ENCODE results near the gene CEACAM19. TPM values are rescaled to one million over a fixed set of nuclear protein-coding genes. Genes with fewer than 3 reads are reported as not detected.

Gene CEACAM19
- total and polyA plus RNA-seq, 2 of the 4 experiments (the other 2 are of a cell fraction), result 0.72 to 9.3 TPM

- Histone ChIP-seq H3K4me2 (ENCODE audit: low read depth, low read length) (no peak overlapping the region), H3K9ac (ENCODE audit: low read depth, low read length) (no peak overlapping the region)
- TF ChIP-seq RFX5 (IDR thresholded peaks at IDR 0.05; ENCODE audit: low read depth, low read length) (no peak), MXI1 (IDR thresholded peaks at IDR 0.05; ENCODE audit: borderline replicate concordance, low read depth, low read length) (no peak), POLR2A (IDR thresholded peaks at IDR 0.05; ENCODE audit: low read depth, low read length) (no peak), NFE2L2 (IDR thresholded peaks at IDR 0.05; ENCODE audit: low read depth, low read length) (no peak), MAFK (IDR thresholded peaks at IDR 0.05; ENCODE audit: low read depth, low read length) (no peak), BHLHE40 (IDR thresholded peaks at IDR 0.05; ENCODE audit: low read depth, low read length) (peak; percentile 34), CEBPB (IDR thresholded peaks at IDR 0.05; ENCODE audit: low read depth, low read length) (0 out of 2 replicates have a peak, but pooled peaks have one; percentile 25), SMC3 (IDR thresholded peaks at IDR 0.05; ENCODE audit: low read depth, low read length) (no peak; the same call in 1 of the 2 replicates), RCOR1 (IDR thresholded peaks at IDR 0.05; ENCODE audit: insufficient replicate concordance, low read length) (peak; percentile 42), ELK1 (IDR thresholded peaks at IDR 0.05; ENCODE audit: borderline replicate concordance, low read depth, low read length) (no peak), RAD21 (IDR thresholded peaks at IDR 0.05; ENCODE audit: low read length) (0 out of 2 replicates have a peak, but pooled peaks have one; percentile 11), FOS (IDR thresholded peaks at IDR 0.05; ENCODE audit: low read depth, low read length) (peak; percentile 71), CHD1 (IDR thresholded peaks at IDR 0.05; ENCODE audit: low read depth, low read length) (no peak), MAZ (IDR thresholded peaks at IDR 0.05; ENCODE audit: borderline replicate concordance, low read depth, low read length) (no peak)
- TF ChIP-seq, protein P1, sequence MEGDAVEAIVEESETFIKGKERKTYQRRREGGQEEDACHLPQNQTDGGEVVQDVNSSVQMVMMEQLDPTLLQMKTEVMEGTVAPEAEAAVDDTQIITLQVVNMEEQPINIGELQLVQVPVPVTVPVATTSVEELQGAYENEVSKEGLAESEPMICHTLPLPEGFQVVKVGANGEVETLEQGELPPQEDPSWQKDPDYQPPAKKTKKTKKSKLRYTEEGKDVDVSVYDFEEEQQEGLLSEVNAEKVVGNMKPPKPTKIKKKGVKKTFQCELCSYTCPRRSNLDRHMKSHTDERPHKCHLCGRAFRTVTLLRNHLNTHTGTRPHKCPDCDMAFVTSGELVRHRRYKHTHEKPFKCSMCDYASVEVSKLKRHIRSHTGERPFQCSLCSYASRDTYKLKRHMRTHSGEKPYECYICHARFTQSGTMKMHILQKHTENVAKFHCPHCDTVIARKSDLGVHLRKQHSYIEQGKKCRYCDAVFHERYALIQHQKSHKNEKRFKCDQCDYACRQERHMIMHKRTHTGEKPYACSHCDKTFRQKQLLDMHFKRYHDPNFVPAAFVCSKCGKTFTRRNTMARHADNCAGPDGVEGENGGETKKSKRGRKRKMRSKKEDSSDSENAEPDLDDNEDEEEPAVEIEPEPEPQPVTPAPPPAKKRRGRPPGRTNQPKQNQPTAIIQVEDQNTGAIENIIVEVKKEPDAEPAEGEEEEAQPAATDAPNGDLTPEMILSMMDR (conservative IDR thresholded peaks at IDR 0.05; ENCODE audit: low read depth, low read length), result no peak
Observed at GRCh38 chr19:44626048-44626624, 45.1 kb upstream of the CEACAM19 start.

More at GRCh38 chr19:44626048-44626624, 45.1 kb upstream of the CEACAM19 start:
- DNase-seq (peak; percentile 99), ATAC-seq (ENCODE audit: low read depth) (peak; percentile 90)
- Histone ChIP-seq H3K23ac (ENCODE audit: low read depth, low read length) (peak overlapping the region; percentile 87), H2BK20ac (ENCODE audit: low read depth, low read length) (peak overlapping the region; percentile 99), H3K4me1 (ENCODE audit: control insufficient read depth, insufficient read depth, low read length) (peaks cover 15% of the 10 kb centered on the region), H3K79me1 (ENCODE audit: low read depth in 1 of 2, low read length in 2 of 2) (no peaks in the 10 kb centered on the region; a peak in 1 of 4 replicates), H4K8ac (ENCODE audit: low read depth in 2 of 2, low read length in 2 of 2) (peak overlapping the region; percentile 22 to 86; a peak in 3 of 4 replicates), H4K91ac (ENCODE audit: insufficient read depth, low read depth, low read length) (peak overlapping the region; percentile 91), H3K27ac (ENCODE audit: insufficient read depth, low read length) (peak overlapping the region; percentile 89), H3K36me3 (ENCODE audit: control insufficient read depth, insufficient read depth, low read length) (peaks cover 6% of the 10 kb centered on the region; the same call in 1 of the 2 replicates), H2AFZ (replicated peaks; ENCODE audit: low read length, poor library complexity) (peak overlapping the region; percentile 71), H3K18ac (ENCODE audit: low read depth, low read length) (peak overlapping the region; percentile 46), H3K4ac (ENCODE audit: low read depth, low read length) (peak overlapping the region; percentile 95), H3K14ac (replicated peaks; ENCODE audit: low read depth, low read length) (peak overlapping the region; percentile 83), H2BK120ac (ENCODE audit: low read depth, low read length) (peak overlapping the region; percentile 97), H3K4me3 (ENCODE audit: insufficient read depth, low read depth, low read length) (no peak overlapping the region), H2BK5ac (ENCODE audit: low read depth, low read length, poor library complexity, severe bottlenecking) (peak overlapping the region; percentile 84), H3K56ac (ENCODE audit: extremely low read depth, insufficient read depth, low read length) (peak overlapping the region; percentile 22; the same call in 1 of the 2 replicates), H3K27me3 (ENCODE audit: control insufficient read depth, insufficient read depth, low read length) (no peaks in the 10 kb centered on the region), H2BK15ac (ENCODE audit: low read depth, low read length) (peak overlapping the region; percentile 90; the same call in 2 of the 3 replicates), H3K9me3 (ENCODE audit: control insufficient read depth, insufficient read depth, low read length) (peaks cover 2% of the 10 kb centered on the region; the same call in 1 of the 2 replicates), H2AK9ac (replicated peaks; ENCODE audit: low read depth, low read length, poor library complexity) (peak overlapping the region; percentile 46), H2AK5ac (ENCODE audit: low read depth, low read length) (peak overlapping the region; percentile 99), H4K20me1 (ENCODE audit: insufficient read depth, low read length) (no peaks in the 10 kb centered on the region; the same call in 1 of the 2 replicates), H3K9me1 (ENCODE audit: insufficient read depth, low read length) (peaks cover 21% of the 10 kb centered on the region), H4K5ac (ENCODE audit: low read depth, low read length) (peak overlapping the region; percentile 33)
- ChIA-PET CTCF (interaction anchor here (0.6 to 1.0 kb wide), 3 partner anchors 9 to 61 kb away, joined by 3 to 5 read pairs (median 4); no protein-coding TSS in a partner anchor), POLR2A (ENCODE audit: unreplicated experiment) (interaction anchor here (0.5 to 0.9 kb wide), 3 partner anchors 18 to 23 kb away, joined by 3 to 8 read pairs (median 4); partner anchors contain the start of gene PVR)
- no TSS peak for BruUV-seq (replicated peaks)
- dilution Hi-C loops (cut with HindIII; ENCODE audit: low sequenced_read_pairs, unreplicated experiment), result no loop called here
- WGBS, 2 experiments (ENCODE audit: extremely low coverage in 2 of 2, insufficient read length in 1 of 2), result no CpG with 5 or more reads among the region's 1 CpG
- intact Hi-C loops (cut with micrococcal nuclease), result loop anchor here (1.0 kb wide), 2 partner anchors 23 to 38 kb away; no protein-coding TSS in a partner anchor
- in situ Hi-C loops (cut with MboI; ENCODE audit: low sequenced_read_pairs), result no loop called here

All from IMR-90 (cell line).